ENCODE data around the gene CAMK2D. TPM values are rescaled to one million over a fixed set of nuclear protein-coding genes. Genes with fewer than 3 reads are reported as not detected.

Gene CAMK2D
- total RNA-seq, 2 experiments from 2014 or later = 104 to 120 TPM

DNA sequence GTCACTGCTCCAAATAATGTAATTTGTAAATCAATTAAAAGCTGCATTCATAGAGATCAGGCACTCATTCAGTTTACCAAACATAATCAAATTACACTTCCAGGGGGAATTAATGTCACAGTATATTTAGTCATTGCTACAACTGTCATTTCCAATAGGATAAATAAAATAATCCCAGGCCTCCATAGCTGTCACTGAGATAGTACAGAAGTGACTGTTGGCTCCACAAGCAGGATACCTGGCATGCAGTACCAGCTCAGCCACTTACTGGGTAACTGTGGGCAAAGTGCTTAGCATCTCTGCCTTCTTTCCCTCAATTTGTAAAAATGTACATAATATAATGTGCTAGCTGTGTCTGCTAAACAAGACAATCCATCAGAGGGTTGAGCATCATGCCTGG lies 128.1 kb downstream of the CAMK2D start:
- H3K4me1 ChIP-seq (ENCODE audit: insufficient read depth, low read length, poor library complexity, severe bottlenecking) = peaks cover 53% of the 10 kb centered on the region
- peaks cover 89% of the 10 kb centered on the region for H3K79me2 ChIP-seq (ENCODE audit: insufficient read depth, low read depth, low read length)
- no peaks in the 10 kb centered on the region for H4K20me1 ChIP-seq (ENCODE audit: insufficient read depth, low read length)
- H3K4me3 ChIP-seq (ENCODE audit: low read depth, low read length, poor library complexity, severe bottlenecking) = no peak overlapping the region
- BruUV-seq (replicated peaks) = no TSS peak
- DNase-seq (ENCODE audit: low spot score) = no peak
- no peak overlapping the region for H3K27ac ChIP-seq (ENCODE audit: low read depth, low read length, poor library complexity, severe bottlenecking)
- no peaks in the 10 kb centered on the region for H3K9me2 ChIP-seq (ENCODE audit: insufficient read depth, low read length)
- peaks cover 48% of the 10 kb centered on the region for H3K36me3 ChIP-seq (ENCODE audit: insufficient read depth, low read length)
- H3K4me2 ChIP-seq (ENCODE audit: low read length) = no peak overlapping the region
- intact Hi-C loops (cut with micrococcal nuclease; ENCODE audit: unreplicated experiment) = loop anchor here (10.0 kb wide), 1 partner anchor 239 kb away; no protein-coding TSS in a partner anchor
- ChIA-PET CTCF (ENCODE audit: unreplicated experiment) (no interaction called here), POLR2A (interaction anchor here (0.6 to 6.4 kb wide), 6 partner anchors 17 to 125 kb away, joined by 3 to 91 read pairs (median 3); no protein-coding TSS in a partner anchor)
- peaks cover 18% of the 10 kb centered on the region; the same call in 1 of the 2 replicates for H3K9me3 ChIP-seq (ENCODE audit: low read length)
- no peak overlapping the region for H2AFZ ChIP-seq (ENCODE audit: low read length)
- no peak for TF ChIP-seq EZH2phosphoT487 (IDR thresholded peaks at IDR 0.05; ENCODE audit: borderline replicate concordance, low read depth, low read length)
- TF ChIP-seq, protein P1, sequence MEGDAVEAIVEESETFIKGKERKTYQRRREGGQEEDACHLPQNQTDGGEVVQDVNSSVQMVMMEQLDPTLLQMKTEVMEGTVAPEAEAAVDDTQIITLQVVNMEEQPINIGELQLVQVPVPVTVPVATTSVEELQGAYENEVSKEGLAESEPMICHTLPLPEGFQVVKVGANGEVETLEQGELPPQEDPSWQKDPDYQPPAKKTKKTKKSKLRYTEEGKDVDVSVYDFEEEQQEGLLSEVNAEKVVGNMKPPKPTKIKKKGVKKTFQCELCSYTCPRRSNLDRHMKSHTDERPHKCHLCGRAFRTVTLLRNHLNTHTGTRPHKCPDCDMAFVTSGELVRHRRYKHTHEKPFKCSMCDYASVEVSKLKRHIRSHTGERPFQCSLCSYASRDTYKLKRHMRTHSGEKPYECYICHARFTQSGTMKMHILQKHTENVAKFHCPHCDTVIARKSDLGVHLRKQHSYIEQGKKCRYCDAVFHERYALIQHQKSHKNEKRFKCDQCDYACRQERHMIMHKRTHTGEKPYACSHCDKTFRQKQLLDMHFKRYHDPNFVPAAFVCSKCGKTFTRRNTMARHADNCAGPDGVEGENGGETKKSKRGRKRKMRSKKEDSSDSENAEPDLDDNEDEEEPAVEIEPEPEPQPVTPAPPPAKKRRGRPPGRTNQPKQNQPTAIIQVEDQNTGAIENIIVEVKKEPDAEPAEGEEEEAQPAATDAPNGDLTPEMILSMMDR (conservative IDR thresholded peaks at IDR 0.05; ENCODE audit: low read length) = no peak

DNA sequence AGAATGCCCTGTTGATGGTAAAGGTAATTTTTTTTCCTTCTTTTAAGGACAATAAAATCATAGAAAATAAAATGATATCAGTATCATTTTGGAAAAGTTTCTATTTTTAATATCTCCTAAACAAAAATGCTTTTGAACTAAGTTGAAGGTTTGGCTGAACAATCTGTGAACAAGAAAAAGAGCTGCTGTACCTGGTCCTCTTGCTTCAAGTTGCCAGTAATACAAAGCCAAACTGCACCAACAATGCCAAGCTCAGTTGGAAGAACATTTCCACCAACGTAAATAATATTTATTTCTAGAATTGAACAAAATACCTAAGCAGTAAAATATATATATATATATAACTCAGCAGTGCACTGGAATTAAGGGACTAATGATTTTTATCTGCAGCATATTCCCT lies 132.8 kb downstream of the CAMK2D start:
- peaks cover 63% of the 10 kb centered on the region for H3K36me3 ChIP-seq (ENCODE audit: insufficient read depth, low read length)
- peaks cover 22% of the 10 kb centered on the region for H3K4me1 ChIP-seq (ENCODE audit: insufficient read depth, low read length, poor library complexity, severe bottlenecking)
- no peak for DNase-seq (ENCODE audit: low spot score)
- H3K79me2 ChIP-seq (ENCODE audit: insufficient read depth, low read depth, low read length) = peaks cover 80% of the 10 kb centered on the region
- CTCF ChIA-PET (ENCODE audit: unreplicated experiment) = no interaction called here
- no peak overlapping the region for H3K4me3 ChIP-seq (ENCODE audit: low read depth, low read length, poor library complexity, severe bottlenecking)
- H3K4me2 ChIP-seq (ENCODE audit: low read length) = no peak overlapping the region
- no peak overlapping the region for H2AFZ ChIP-seq (ENCODE audit: low read length)
- no peaks in the 10 kb centered on the region for H3K9me2 ChIP-seq (ENCODE audit: insufficient read depth, low read length)
- H3K27ac ChIP-seq (ENCODE audit: low read depth, low read length, poor library complexity, severe bottlenecking) = no peak overlapping the region
- TF ChIP-seq EZH2phosphoT487 (IDR thresholded peaks at IDR 0.05; ENCODE audit: borderline replicate concordance, low read depth, low read length) = no peak
- TF ChIP-seq, protein P1 (conservative IDR thresholded peaks at IDR 0.05; ENCODE audit: low read length) = no peak
- H4K20me1 ChIP-seq (ENCODE audit: insufficient read depth, low read length) = no peaks in the 10 kb centered on the region
- POLR2A ChIA-PET = interaction anchor here (0.6 to 4.4 kb wide), 5 partner anchors 9 to 161 kb away, joined by 3 to 28 read pairs (median 4); no protein-coding TSS in a partner anchor
- intact Hi-C loops (cut with micrococcal nuclease; ENCODE audit: unreplicated experiment) = no loop called here
- 0 out of 2 replicates have a peak, but pooled peaks cover 10% of the 10 kb centered on the region for H3K9me3 ChIP-seq (ENCODE audit: low read length)
- no TSS peak for BruUV-seq (replicated peaks)

DNA sequence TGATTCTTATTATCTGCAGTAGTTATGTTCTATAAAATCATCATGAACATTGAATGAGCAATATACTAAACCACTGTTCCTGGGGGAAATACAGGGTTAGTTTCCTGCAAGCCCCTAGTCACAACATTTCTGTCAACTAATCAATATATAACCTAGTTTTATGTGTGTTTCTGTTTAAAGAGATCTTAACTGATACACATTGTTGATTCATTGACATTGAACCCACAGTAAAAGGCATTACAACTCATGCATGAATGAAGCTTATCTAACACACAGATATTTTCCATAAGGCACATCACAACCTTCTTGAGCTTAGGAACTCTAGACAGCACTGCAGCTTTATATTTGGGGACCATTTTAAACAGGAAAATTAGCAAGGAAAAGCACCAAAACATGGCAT lies 134.2 kb downstream of the CAMK2D start:
- peaks cover 57% of the 10 kb centered on the region for H3K36me3 ChIP-seq (ENCODE audit: insufficient read depth, low read length)
- no peaks in the 10 kb centered on the region for H4K20me1 ChIP-seq (ENCODE audit: insufficient read depth, low read length)
- no peak for DNase-seq (ENCODE audit: low spot score)
- ChIA-PET POLR2A (interaction anchor here (1.0 to 4.4 kb wide), 5 partner anchors 10 to 65 kb away, joined by 3 to 28 read pairs (median 6); no protein-coding TSS in a partner anchor), CTCF (ENCODE audit: unreplicated experiment) (no interaction called here)
- peaks cover 22% of the 10 kb centered on the region for H3K4me1 ChIP-seq (ENCODE audit: insufficient read depth, low read length, poor library complexity, severe bottlenecking)
- peaks cover 70% of the 10 kb centered on the region for H3K79me2 ChIP-seq (ENCODE audit: insufficient read depth, low read depth, low read length)
- BruUV-seq (replicated peaks) = no TSS peak
- H3K4me3 ChIP-seq (ENCODE audit: low read depth, low read length, poor library complexity, severe bottlenecking) = no peak overlapping the region
- H3K27ac ChIP-seq (ENCODE audit: low read depth, low read length, poor library complexity, severe bottlenecking) = no peak overlapping the region
- H3K4me2 ChIP-seq (ENCODE audit: low read length) = no peak overlapping the region
- no peak overlapping the region for H2AFZ ChIP-seq (ENCODE audit: low read length)
- intact Hi-C loops (cut with micrococcal nuclease; ENCODE audit: unreplicated experiment) = no loop called here
- 0 out of 2 replicates have a peak, but pooled peaks cover 10% of the 10 kb centered on the region for H3K9me3 ChIP-seq (ENCODE audit: low read length)
- H3K9me2 ChIP-seq (ENCODE audit: insufficient read depth, low read length) = no peaks in the 10 kb centered on the region
- TF ChIP-seq, protein P1 (conservative IDR thresholded peaks at IDR 0.05; ENCODE audit: low read length) = no peak
- TF ChIP-seq EZH2phosphoT487 (IDR thresholded peaks at IDR 0.05; ENCODE audit: borderline replicate concordance, low read depth, low read length) = no peak

All from OCI-LY7 (cell line).